ENCODE measurements around the gene TRPM3.

Gene TRPM3

GRCh38 chr9:70581214-70581954 lies 540.0 kb downstream of the TRPM3 start:
- no peak overlapping the region for H3K9ac ChIP-seq (ENCODE audit: low read length)
- H3K4me1 ChIP-seq (ENCODE audit: control insufficient read depth, insufficient read depth, low read length), result peaks cover 15% of the 10 kb centered on the region
- H3K4me3 ChIP-seq (ENCODE audit: low read length), result no peak overlapping the region
- H3K36me3 ChIP-seq (ENCODE audit: control insufficient read depth, insufficient read depth, low read length), result no peaks in the 10 kb centered on the region
- no peaks in the 10 kb centered on the region for H3K27me3 ChIP-seq (ENCODE audit: control insufficient read depth, insufficient read depth, low read length)
- no peak overlapping the region for H3K27ac ChIP-seq (ENCODE audit: low read depth, low read length)

- Histone ChIP-seq H3K4me3 (ENCODE audit: low read length) (no peak overlapping the region), H3K27ac (ENCODE audit: low read depth, low read length) (no peak overlapping the region), H3K27me3 (ENCODE audit: control insufficient read depth, insufficient read depth, low read length) (no peaks in the 10 kb centered on the region)
Measured at GRCh38 chr9:70580606-70581195, 540.7 kb downstream of the TRPM3 start.

GRCh38 chr9:70579686-70580085 lies 541.7 kb downstream of the TRPM3 start:
- Histone ChIP-seq H3K27me3 (ENCODE audit: control insufficient read depth, insufficient read depth, low read length) (no peaks in the 10 kb centered on the region), H3K4me3 (ENCODE audit: low read length) (no peak overlapping the region), H3K4me1 (ENCODE audit: control insufficient read depth, insufficient read depth, low read length) (peaks cover 12% of the 10 kb centered on the region), H3K36me3 (ENCODE audit: control insufficient read depth, insufficient read depth, low read length) (no peaks in the 10 kb centered on the region), H3K27ac (ENCODE audit: low read depth, low read length) (no peak overlapping the region), H3K9ac (ENCODE audit: low read length) (no peak overlapping the region)

More at GRCh38 chr9:70580606-70581195, 540.7 kb downstream of the TRPM3 start:
- Histone ChIP-seq H3K4me1 (ENCODE audit: control insufficient read depth, insufficient read depth, low read length) (peaks cover 12% of the 10 kb centered on the region), H3K36me3 (ENCODE audit: control insufficient read depth, insufficient read depth, low read length) (no peaks in the 10 kb centered on the region), H3K9ac (ENCODE audit: low read length) (no peak overlapping the region)

GRCh38 chr9:70578720-70579119 lies 542.7 kb downstream of the TRPM3 start:
- Histone ChIP-seq H3K4me1 (ENCODE audit: control insufficient read depth, insufficient read depth, low read length) (peaks cover 16% of the 10 kb centered on the region), H3K27ac (ENCODE audit: low read depth, low read length) (no peak overlapping the region), H3K36me3 (ENCODE audit: control insufficient read depth, insufficient read depth, low read length) (no peaks in the 10 kb centered on the region), H3K9ac (ENCODE audit: low read length) (no peak overlapping the region), H3K4me3 (ENCODE audit: low read length) (no peak overlapping the region), H3K27me3 (ENCODE audit: control insufficient read depth, insufficient read depth, low read length) (no peaks in the 10 kb centered on the region)

- H3K36me3 ChIP-seq (ENCODE audit: control insufficient read depth, insufficient read depth, low read length), result no peaks in the 10 kb centered on the region
Measured at GRCh38 chr9:70577671-70578070, 543.8 kb downstream of the TRPM3 start.

GRCh38 chr9:70576116-70576515 lies 545.3 kb downstream of the TRPM3 start:
- H3K27me3 ChIP-seq (ENCODE audit: control insufficient read depth, insufficient read depth, low read length), result no peaks in the 10 kb centered on the region
- no peak overlapping the region for H3K4me3 ChIP-seq (ENCODE audit: low read length)
- H3K27ac ChIP-seq (ENCODE audit: low read depth, low read length), result no peak overlapping the region
- H3K36me3 ChIP-seq (ENCODE audit: control insufficient read depth, insufficient read depth, low read length), result no peaks in the 10 kb centered on the region
- peaks cover 18% of the 10 kb centered on the region for H3K4me1 ChIP-seq (ENCODE audit: control insufficient read depth, insufficient read depth, low read length)
- no peak overlapping the region for H3K9ac ChIP-seq (ENCODE audit: low read length)

More at GRCh38 chr9:70577671-70578070, 543.8 kb downstream of the TRPM3 start:
- Histone ChIP-seq H3K4me1 (ENCODE audit: control insufficient read depth, insufficient read depth, low read length) (peaks cover 18% of the 10 kb centered on the region), H3K27me3 (ENCODE audit: control insufficient read depth, insufficient read depth, low read length) (no peaks in the 10 kb centered on the region), H3K27ac (ENCODE audit: low read depth, low read length) (no peak overlapping the region), H3K4me3 (ENCODE audit: low read length) (no peak overlapping the region), H3K9ac (ENCODE audit: low read length) (no peak overlapping the region)

GRCh38 chr9:70574151-70574837 lies 547.1 kb downstream of the TRPM3 start:
- Histone ChIP-seq H3K4me1 (ENCODE audit: control insufficient read depth, insufficient read depth, low read length) (peaks cover 18% of the 10 kb centered on the region), H3K27ac (ENCODE audit: low read depth, low read length) (peak overlapping the region; percentile 65), H3K36me3 (ENCODE audit: control insufficient read depth, insufficient read depth, low read length) (no peaks in the 10 kb centered on the region), H3K4me3 (ENCODE audit: low read length) (no peak overlapping the region), H3K9ac (ENCODE audit: low read length) (no peak overlapping the region), H3K27me3 (ENCODE audit: control insufficient read depth, insufficient read depth, low read length) (no peaks in the 10 kb centered on the region)

- Histone ChIP-seq H3K9ac (ENCODE audit: low read length) (no peak overlapping the region), H3K27me3 (ENCODE audit: control insufficient read depth, insufficient read depth, low read length) (no peaks in the 10 kb centered on the region), H3K27ac (ENCODE audit: low read depth, low read length) (no peak overlapping the region), H3K4me3 (ENCODE audit: low read length) (no peak overlapping the region), H3K4me1 (ENCODE audit: control insufficient read depth, insufficient read depth, low read length) (peaks cover 27% of the 10 kb centered on the region), H3K36me3 (ENCODE audit: control insufficient read depth, insufficient read depth, low read length) (no peaks in the 10 kb centered on the region)
Measured at GRCh38 chr9:70573308-70573707, 548.1 kb downstream of the TRPM3 start.

- Histone ChIP-seq H3K4me3 (ENCODE audit: low read length) (no peak overlapping the region), H3K27me3 (ENCODE audit: control insufficient read depth, insufficient read depth, low read length) (no peaks in the 10 kb centered on the region), H3K9ac (ENCODE audit: low read length) (no peak overlapping the region), H3K27ac (ENCODE audit: low read depth, low read length) (no peak overlapping the region), H3K4me1 (ENCODE audit: control insufficient read depth, insufficient read depth, low read length) (peaks cover 15% of the 10 kb centered on the region), H3K36me3 (ENCODE audit: control insufficient read depth, insufficient read depth, low read length) (no peaks in the 10 kb centered on the region)
Measured at GRCh38 chr9:70571258-70571657, 550.2 kb downstream of the TRPM3 start.

- H3K9ac ChIP-seq (ENCODE audit: low read length), result no peak overlapping the region
- H3K4me3 ChIP-seq (ENCODE audit: low read length), result no peak overlapping the region
- H3K27ac ChIP-seq (ENCODE audit: low read depth, low read length), result no peak overlapping the region
- H3K36me3 ChIP-seq (ENCODE audit: control insufficient read depth, insufficient read depth, low read length), result no peaks in the 10 kb centered on the region
- H3K4me1 ChIP-seq (ENCODE audit: control insufficient read depth, insufficient read depth, low read length), result peaks cover 15% of the 10 kb centered on the region
- no peaks in the 10 kb centered on the region for H3K27me3 ChIP-seq (ENCODE audit: control insufficient read depth, insufficient read depth, low read length)
Measured at GRCh38 chr9:70569791-70570190, 551.6 kb downstream of the TRPM3 start.

GRCh38 chr9:70569070-70569772 lies 552.2 kb downstream of the TRPM3 start:
- Histone ChIP-seq H3K27ac (ENCODE audit: low read depth, low read length) (peak overlapping the region; percentile 67), H3K27me3 (ENCODE audit: control insufficient read depth, insufficient read depth, low read length) (no peaks in the 10 kb centered on the region), H3K4me3 (ENCODE audit: low read length) (no peak overlapping the region), H3K36me3 (ENCODE audit: control insufficient read depth, insufficient read depth, low read length) (no peaks in the 10 kb centered on the region), H3K9ac (ENCODE audit: low read length) (no peak overlapping the region), H3K4me1 (ENCODE audit: control insufficient read depth, insufficient read depth, low read length) (peaks cover 15% of the 10 kb centered on the region)

- no peak overlapping the region for H3K27ac ChIP-seq (ENCODE audit: low read depth, low read length)
- H3K36me3 ChIP-seq (ENCODE audit: control insufficient read depth, insufficient read depth, low read length), result no peaks in the 10 kb centered on the region
- H3K4me1 ChIP-seq (ENCODE audit: control insufficient read depth, insufficient read depth, low read length), result peaks cover 9% of the 10 kb centered on the region
- no peak overlapping the region for H3K4me3 ChIP-seq (ENCODE audit: low read length)
- H3K9ac ChIP-seq (ENCODE audit: low read length), result no peak overlapping the region
- H3K27me3 ChIP-seq (ENCODE audit: control insufficient read depth, insufficient read depth, low read length), result no peaks in the 10 kb centered on the region
Measured at GRCh38 chr9:70567511-70567910, 553.9 kb downstream of the TRPM3 start.

All from rectal smooth muscle tissue (tissue), 1 donor.